Measurements from ENCODE around the gene TANGO2. TPM values are rescaled to one million over a fixed set of nuclear protein-coding genes. Genes with fewer than 3 reads are reported as not detected.

Gene TANGO2
- total and polyA plus RNA-seq, 2 experiments from 2014 or later: 27.3 to 45.0 TPM

DNA sequence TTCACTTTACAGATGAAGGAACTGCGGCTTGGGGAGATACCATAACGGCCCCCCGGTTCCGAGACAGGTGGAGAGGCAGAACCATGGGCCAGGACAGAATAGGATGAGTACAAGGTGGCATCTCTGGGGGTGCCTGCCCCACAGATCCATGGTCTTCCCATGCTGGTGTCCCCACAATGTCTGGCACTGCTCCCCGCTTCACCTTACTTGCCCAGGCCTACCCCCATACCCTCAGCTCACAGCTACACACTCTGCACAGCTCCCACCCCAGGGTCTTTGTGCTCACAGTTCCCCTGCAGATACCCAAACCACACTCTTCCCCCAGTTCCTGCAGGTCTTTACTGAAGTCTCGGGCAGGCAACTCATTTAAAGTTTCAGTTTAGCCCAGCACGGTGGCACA lies 47.7 kb downstream of the TANGO2 start:
- WGBS, 2 experiments (ENCODE audit: low coverage in 1 of 2, low lambda C conversion rate in 2 of 2, missing lambda C conversion rate in 2 of 2): 96% methylated on average over 7 of the region's 7 CpGs
- no peak overlapping the region for H3K27ac ChIP-seq
- no peaks in the 10 kb centered on the region for H3K9me2 ChIP-seq (ENCODE audit: insufficient read depth)
- H3K9me3 ChIP-seq (ENCODE audit: low read depth): no peaks in the 10 kb centered on the region
- H3K4me2 ChIP-seq (ENCODE audit: unreplicated experiment): no peak overlapping the region
- H3K27me3 ChIP-seq (replicated peaks; ENCODE audit: insufficient read depth): no peaks in the 10 kb centered on the region
- in situ Hi-C loops (cut with MboI): no loop called here
- TF ChIP-seq EZH2 (IDR thresholded peaks at IDR 0.05; ENCODE audit: insufficient read depth, poor library complexity, severe bottlenecking): no peak
- TF ChIP-seq EZH2phosphoT487 (IDR thresholded peaks at IDR 0.05; ENCODE audit: insufficient read depth, low read depth): no peak
- no peaks in the 10 kb centered on the region for H3K4me1 ChIP-seq (ENCODE audit: insufficient read depth)
- no peaks in the 10 kb centered on the region for H4K20me1 ChIP-seq (ENCODE audit: insufficient read depth)
- no peaks in the 10 kb centered on the region for H3F3A ChIP-seq (ENCODE audit: insufficient read depth)
- no peak for DNase-seq
- no peaks in the 10 kb centered on the region for H3K36me3 ChIP-seq (ENCODE audit: low read depth)
- no peak overlapping the region for H3K4me3 ChIP-seq
- no peak overlapping the region for H2AFZ ChIP-seq
- H3K79me2 ChIP-seq (ENCODE audit: insufficient read depth): no peaks in the 10 kb centered on the region
- H3K9ac ChIP-seq: no peak overlapping the region

DNA sequence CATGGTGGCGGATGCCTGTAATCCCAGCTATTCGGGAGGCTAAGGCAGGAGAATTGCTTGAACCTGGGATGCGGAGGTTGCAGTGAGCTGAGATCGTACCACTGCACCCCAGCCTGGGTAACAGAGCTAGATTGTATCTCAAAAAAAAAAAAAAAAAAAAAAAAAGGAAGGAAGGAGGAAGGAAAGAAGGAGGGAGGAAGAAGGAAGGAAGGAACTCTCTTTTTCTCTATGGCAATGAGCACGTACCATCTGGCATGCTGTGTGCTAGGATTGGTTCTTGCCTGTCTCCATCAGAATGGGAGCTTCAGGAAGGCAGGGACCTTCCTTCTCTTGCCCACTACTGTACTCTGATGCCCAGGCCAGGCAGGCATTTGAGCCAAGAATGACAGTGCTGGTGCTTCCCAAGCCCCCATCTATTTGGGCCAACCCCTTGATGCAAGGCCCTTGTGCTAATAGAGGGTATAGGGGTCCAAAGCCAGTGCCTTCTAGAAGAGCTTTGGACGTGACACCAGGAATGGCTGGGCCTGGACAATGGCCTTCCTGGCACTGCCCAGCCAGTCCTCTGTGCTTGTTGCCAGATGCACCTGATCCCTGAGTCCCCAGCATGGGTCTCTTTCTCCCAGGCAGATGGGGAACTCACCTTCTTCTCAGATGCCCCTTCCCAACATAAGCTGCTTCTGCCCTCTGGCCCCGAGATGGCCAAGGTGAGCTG lies 48.6 kb downstream of the TANGO2 start:
- WGBS, 2 experiments (ENCODE audit: low coverage in 1 of 2, low lambda C conversion rate in 2 of 2, missing lambda C conversion rate in 2 of 2): 94 to 96% methylated on average over 7 of the region's 7 CpGs
- DNase-seq: no peak
- Histone ChIP-seq H3F3A (ENCODE audit: insufficient read depth) (no peaks in the 10 kb centered on the region), H3K9me2 (ENCODE audit: insufficient read depth) (no peaks in the 10 kb centered on the region), H3K36me3 (ENCODE audit: low read depth) (no peaks in the 10 kb centered on the region), H4K20me1 (ENCODE audit: insufficient read depth) (no peaks in the 10 kb centered on the region), H3K4me2 (ENCODE audit: unreplicated experiment) (no peak overlapping the region), H3K79me2 (ENCODE audit: insufficient read depth) (no peaks in the 10 kb centered on the region), H3K9me3 (ENCODE audit: low read depth) (no peaks in the 10 kb centered on the region), H3K4me3 (no peak overlapping the region), H3K9ac (no peak overlapping the region), H3K27ac (no peak overlapping the region), H2AFZ (no peak overlapping the region), H3K4me1 (ENCODE audit: insufficient read depth) (no peaks in the 10 kb centered on the region), H3K27me3 (replicated peaks; ENCODE audit: insufficient read depth) (no peaks in the 10 kb centered on the region)
- in situ Hi-C loops (cut with MboI): no loop called here
- TF ChIP-seq EZH2 (IDR thresholded peaks at IDR 0.05; ENCODE audit: insufficient read depth, poor library complexity, severe bottlenecking) (no peak), EZH2phosphoT487 (IDR thresholded peaks at IDR 0.05; ENCODE audit: insufficient read depth, low read depth) (no peak)

GRCh38 chr22:20071524-20071972 lies 50.6 kb downstream of the TANGO2 start:
- no peak for DNase-seq
- TF ChIP-seq EZH2 (IDR thresholded peaks at IDR 0.05; ENCODE audit: insufficient read depth, poor library complexity, severe bottlenecking): no peak
- no peak for TF ChIP-seq EZH2phosphoT487 (IDR thresholded peaks at IDR 0.05; ENCODE audit: insufficient read depth, low read depth)
- in situ Hi-C loops (cut with MboI): no loop called here

DNA sequence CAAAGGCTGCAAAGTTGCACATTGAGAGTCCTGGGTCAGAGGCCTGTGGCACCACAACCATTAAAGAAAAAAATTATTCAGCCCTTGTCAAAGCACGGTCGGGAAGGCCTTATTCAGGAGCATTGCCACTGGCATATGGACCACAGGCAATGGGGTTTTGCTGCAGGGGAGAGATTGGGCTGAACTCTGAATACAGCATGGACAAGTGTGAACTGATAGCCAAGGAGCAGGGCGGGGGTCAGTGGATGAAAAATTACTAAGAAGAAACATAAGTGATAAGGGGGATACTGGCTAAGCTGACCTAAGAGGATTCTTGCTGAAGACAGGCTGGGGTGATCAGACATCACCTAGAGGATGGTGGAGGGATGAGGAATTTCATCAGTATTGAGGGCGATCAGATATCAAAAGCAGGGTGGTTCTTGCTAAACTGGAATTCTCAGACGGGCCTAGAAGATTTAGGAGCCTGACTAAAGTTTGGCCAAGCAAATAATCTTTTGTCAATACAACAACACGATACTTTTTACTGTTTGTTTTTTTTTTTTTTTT lies 55.8 kb downstream of the TANGO2 start:
- Histone ChIP-seq H3K79me2 (ENCODE audit: insufficient read depth) (peaks cover 13% of the 10 kb centered on the region), H4K20me1 (ENCODE audit: insufficient read depth) (no peaks in the 10 kb centered on the region), H3K27me3 (replicated peaks; ENCODE audit: insufficient read depth) (no peaks in the 10 kb centered on the region), H3K9me2 (ENCODE audit: insufficient read depth) (no peaks in the 10 kb centered on the region), H3K27ac (no peak overlapping the region), H2AFZ (no peak overlapping the region), H3K4me2 (ENCODE audit: unreplicated experiment) (no peak overlapping the region), H3K4me3 (no peak overlapping the region), H3F3A (ENCODE audit: insufficient read depth) (peaks cover 13% of the 10 kb centered on the region), H3K9ac (no peak overlapping the region), H3K4me1 (ENCODE audit: insufficient read depth) (peaks cover 5% of the 10 kb centered on the region), H3K9me3 (ENCODE audit: low read depth) (no peaks in the 10 kb centered on the region), H3K36me3 (ENCODE audit: low read depth) (no peaks in the 10 kb centered on the region)
- in situ Hi-C loops (cut with MboI): no loop called here
- TF ChIP-seq EZH2 (IDR thresholded peaks at IDR 0.05; ENCODE audit: insufficient read depth, poor library complexity, severe bottlenecking): no peak
- TF ChIP-seq EZH2phosphoT487 (IDR thresholded peaks at IDR 0.05; ENCODE audit: insufficient read depth, low read depth): no peak
- no peak for DNase-seq
- WGBS, 2 experiments (ENCODE audit: low coverage in 1 of 2, low lambda C conversion rate in 2 of 2, missing lambda C conversion rate in 2 of 2): 58 to 61% methylated on average over 6 of the region's 6 CpGs

More at GRCh38 chr22:20071524-20071972, 50.6 kb downstream of the TANGO2 start:
- WGBS, 2 experiments (ENCODE audit: low coverage in 1 of 2, low lambda C conversion rate in 2 of 2, missing lambda C conversion rate in 2 of 2): 83 to 87% methylated on average over 8 of the region's 8 CpGs
- Histone ChIP-seq H3K4me1 (ENCODE audit: insufficient read depth) (no peaks in the 10 kb centered on the region), H3K36me3 (ENCODE audit: low read depth) (no peaks in the 10 kb centered on the region), H2AFZ (no peak overlapping the region), H3K4me3 (no peak overlapping the region), H3K27ac (no peak overlapping the region), H3K9me2 (ENCODE audit: insufficient read depth) (no peaks in the 10 kb centered on the region), H3K9me3 (ENCODE audit: low read depth) (no peaks in the 10 kb centered on the region), H3K4me2 (ENCODE audit: unreplicated experiment) (no peak overlapping the region), H3K79me2 (ENCODE audit: insufficient read depth) (no peaks in the 10 kb centered on the region), H3K27me3 (replicated peaks; ENCODE audit: insufficient read depth) (no peaks in the 10 kb centered on the region), H3K9ac (no peak overlapping the region), H3F3A (ENCODE audit: insufficient read depth) (no peaks in the 10 kb centered on the region), H4K20me1 (ENCODE audit: insufficient read depth) (no peaks in the 10 kb centered on the region)

All from GM23248 (cell line).